HG02981 (cell line): ENCODE data around the gene GSK3B.

Experiments
- ATAC-seq: cut with Tn5 transposase; IDR thresholded peaks from one replicate; pipeline ENCODE4 v1.9.1; 2021; ENCODE audit warnings: mild to moderate bottlenecking, moderate library complexity; ENCODE audit not compliant: unreplicated experiment

The GSK3B gene

DNA sequence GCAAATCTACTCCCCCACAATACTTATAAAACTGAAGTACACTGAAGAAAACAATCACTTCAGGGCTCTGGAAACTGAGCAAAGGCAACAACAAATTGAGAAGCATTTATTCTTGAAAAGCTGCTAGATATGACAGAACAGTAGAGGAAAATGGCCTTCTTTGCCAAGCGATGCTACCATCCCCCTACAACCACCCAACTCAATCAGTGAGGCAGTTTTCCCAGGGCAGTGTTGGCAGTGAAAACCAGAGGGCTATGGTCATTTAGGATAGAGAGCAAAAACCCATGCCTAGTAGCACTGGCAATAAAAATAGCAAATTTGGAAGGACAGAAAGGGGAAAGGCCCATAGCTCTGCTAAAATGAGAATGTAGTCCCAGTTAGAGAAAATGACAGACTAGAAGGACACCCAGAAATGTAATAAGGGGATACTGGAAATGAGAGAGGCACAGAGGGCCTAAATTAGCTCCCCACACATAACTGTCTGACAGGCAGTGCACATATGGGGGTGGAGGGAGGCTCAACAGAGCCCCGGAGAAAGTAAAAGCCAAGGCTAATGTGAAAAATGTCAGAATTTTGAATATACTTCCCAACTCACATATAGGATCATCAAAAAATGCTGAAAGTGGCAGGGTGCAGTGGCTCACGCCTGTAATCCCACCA is 143.5 kb downstream of the GSK3B start:
- ATAC-seq = no peak

DNA sequence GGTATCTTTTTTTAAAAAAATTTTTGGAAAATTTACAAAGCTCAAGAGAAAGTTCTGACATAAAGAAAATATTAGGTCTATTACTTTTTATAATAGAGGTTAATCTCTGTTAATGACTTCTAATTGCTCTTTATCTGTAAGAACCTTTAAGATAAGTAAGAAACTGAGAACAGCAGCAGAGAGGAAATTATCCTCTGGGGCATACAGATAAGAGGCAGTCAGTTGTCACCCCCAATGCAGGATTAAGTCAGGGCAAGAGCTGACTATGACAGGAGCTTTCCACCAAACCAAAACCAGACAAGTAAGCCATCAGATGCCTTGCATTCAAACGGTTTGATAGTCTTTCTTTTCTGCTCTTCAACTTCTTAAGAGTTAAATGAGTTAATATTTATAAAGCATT is 149.0 kb downstream of the GSK3B start:
- no peak for ATAC-seq

DNA sequence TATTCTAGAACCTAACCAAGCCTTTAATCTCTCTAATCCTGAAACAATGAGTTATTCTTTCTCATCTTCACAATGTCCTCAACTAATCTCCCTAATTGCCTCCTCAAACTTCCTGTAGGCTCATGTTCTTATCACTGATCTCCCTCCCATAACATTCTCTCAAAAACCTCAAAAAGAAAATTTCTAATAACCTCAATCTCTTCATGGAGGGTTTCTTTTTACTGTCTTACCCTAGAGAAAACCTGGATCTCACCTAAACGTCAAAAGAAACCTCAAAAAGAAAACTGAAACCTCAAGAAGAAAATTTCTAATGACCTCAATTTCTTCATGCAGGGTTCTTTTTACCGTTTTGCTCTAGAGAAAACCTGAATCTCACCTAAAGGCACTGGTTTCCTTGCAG is 150.2 kb downstream of the GSK3B start:
- ATAC-seq = no peak

DNA sequence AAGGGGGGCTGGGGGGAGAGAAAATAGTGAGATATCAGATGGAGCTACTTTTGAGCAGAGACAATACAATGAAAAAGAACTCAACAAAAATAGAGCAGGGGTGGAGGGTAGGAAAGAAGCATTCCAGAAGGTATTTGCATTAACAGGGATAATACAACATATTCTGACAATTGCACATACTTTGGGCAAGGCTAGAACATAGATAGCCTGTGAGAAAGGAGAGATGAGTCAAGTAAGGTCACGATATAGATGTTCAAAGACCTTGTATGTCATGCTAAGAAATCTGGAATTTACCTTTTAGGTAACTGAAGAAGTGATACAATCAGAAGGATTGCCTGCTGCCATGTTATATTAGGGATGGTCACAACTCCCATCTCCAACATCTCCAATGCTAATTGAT is 155.2 kb downstream of the GSK3B start:
- ATAC-seq = no peak

DNA sequence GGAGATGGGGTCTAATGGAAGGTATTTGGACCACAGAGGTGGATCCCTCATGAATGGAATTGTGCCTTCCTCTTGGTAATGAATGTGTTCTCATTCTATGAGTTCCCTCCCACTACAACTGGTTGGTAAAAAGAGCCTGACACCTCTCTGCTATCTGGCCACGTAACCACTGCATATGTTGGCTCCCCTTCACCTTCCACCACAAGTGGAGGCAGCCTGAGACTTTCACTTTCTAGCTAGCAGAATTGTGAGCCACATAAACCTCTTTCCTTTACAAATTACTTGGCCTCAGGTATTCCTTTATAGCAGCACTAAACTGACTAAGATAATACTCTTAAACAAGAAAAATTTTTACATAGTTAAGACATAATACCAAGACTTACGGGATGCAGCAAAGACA is 157.0 kb downstream of the GSK3B start:
- peak; percentile 98 for ATAC-seq

DNA sequence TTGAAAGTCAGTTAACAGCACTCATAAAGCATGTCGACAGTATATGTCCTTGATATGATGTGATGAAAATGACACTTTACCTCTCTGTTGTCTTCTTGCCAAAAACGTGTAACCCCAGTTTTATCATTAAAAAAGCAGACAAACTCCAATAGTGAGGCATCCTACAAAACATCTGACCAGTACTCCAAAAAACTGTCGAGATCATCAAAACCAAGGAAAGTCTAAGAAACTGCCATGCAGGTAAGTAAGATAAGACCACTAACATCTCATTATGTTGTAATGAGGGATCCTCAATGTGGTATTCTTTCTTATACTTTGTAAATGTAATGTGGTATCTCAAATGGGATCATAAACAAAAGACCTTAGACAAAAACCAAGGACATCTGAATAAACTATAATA is 160.0 kb downstream of the GSK3B start:
- ATAC-seq = no peak

DNA sequence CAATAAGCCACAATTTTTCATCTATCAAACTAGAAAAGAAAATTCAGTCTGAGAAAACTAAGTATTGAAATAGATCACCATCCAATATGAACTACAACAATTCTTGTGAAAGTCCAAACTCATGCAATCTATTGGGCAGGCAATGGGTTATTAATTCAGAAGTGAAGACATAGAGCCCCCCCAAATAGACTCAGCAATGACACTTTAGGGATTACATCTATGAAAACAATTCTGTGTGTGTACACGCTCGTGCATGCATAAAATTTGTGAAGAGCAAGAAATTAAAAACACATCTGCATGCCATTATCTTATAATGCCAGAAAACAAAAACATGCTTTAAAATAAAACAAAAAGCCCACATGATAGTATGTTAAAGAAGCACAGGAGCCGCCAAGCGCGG is 161.0 kb downstream of the GSK3B start:
- no peak for ATAC-seq

DNA sequence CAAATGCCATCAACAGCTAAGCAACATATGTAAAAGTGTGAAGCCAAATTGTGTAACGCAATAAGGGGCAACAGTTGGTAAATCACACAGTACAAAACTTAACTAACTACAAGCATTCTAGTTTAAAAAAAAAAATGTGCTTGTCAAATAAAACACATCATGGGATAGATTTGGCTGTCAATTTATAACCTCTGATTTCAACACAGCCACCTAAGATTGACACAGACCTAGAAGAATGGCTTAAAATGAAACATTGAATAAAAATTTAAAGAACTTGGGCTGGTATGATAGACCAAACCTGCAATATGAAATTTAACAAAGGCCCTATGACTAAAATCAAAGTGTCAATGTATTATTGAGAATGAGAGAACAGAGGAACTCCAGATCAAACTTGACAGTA is 164.0 kb downstream of the GSK3B start:
- ATAC-seq = no peak

DNA sequence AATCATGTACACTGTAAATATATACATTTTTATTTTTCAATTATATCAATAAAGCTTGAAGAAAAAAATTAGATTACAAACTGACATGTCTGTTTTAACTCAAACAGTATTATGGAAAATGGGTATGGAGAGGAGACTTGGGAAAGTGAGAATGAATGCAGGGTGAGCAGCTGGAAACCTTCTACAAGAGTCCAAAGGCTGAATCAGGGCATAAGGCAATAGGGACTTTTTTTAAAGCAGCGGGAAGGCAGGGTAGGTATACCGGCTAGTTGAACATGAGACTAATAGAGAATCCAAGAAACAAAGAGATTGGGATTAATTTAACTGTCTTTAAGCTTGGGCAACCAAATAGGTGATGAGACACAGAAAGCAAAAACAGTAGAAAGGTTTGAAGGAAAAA is 167.1 kb downstream of the GSK3B start:
- no peak for ATAC-seq

DNA sequence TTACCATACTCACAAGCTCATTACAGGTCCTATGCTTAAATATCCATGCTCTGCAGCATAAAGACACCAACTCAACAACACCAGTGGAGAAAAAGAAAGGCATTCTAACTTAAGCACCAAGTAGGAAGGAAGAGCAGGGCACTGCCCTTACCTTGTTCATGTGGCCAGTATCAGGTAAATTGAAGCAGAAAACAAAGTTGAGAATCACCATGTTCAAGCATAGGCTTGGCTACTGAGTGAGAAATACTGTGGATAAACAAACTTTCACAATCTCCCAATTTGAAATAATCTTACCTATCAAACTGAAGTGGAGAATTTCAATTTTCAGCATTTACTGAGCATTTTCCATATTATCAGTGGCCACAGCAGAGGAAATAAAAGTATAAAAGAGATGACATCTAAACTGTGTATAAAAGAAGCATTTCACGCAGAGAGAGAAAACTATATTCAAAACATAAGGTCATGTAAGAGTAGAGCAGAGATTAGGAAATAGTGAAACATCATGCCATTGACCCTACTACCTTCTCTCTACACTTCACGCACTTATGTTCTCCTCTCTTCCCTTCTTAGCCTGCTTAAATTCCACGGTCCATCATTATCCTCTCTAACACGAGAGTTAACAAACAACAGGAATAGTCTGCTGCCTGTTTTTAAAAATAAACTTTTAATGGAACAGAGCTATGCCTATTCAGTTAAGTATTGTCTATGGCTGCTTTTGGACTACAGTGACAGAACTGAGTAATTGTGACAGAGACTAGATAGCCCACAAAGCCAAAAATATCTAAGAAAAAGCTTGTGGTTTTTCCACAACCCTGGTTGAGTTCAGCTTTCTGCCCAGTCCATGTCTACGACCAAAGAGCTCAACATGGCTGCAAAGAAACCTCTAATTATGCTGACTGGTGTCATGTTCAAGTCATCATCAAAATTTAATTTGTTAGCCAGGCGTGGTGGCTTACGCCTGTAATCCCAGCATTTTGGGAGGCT is 169.8 kb downstream of the GSK3B start:
- no peak for ATAC-seq

DNA sequence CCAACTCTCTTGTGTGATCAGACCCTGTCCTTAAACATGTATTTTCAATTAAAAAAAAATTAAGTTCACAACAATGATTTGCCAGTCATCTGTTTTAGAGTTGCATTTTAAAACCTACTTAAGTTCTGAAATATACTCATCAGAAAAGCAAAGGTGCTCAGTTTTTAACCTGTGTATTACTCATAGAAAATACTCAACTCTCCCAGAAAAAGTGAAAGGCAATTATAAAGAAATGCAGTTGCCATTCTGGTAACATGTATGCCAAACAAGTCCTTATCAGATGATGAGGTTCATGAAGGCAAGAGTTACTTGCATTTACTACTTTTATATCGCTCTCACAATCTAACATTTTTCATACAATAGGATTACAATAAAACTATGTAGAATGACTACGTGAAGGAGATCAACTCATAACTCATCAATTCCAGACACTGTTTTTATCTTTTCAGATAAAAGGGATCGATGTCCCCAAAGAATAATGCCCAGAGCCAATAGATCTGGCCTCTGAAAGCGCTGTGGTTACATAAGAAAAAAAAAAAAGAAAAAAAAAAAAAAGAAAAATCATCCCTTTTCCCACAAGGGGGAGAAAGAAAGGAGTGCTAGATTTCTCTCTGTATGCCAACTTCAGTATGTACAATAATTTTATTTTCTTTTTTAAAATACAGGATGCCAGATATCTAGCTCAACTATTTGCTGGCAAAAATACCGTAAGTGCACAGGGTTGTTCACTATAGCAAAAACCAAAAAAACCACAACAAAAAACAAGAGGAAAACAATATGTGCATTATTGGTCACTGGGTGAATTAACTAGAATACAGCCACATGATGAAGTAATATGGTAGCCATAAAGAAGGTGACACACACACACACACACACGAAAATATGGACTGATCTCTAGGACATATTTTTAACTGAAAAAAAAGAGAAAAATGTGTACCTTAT is 175.0 kb downstream of the GSK3B start:
- ATAC-seq = no peak

DNA sequence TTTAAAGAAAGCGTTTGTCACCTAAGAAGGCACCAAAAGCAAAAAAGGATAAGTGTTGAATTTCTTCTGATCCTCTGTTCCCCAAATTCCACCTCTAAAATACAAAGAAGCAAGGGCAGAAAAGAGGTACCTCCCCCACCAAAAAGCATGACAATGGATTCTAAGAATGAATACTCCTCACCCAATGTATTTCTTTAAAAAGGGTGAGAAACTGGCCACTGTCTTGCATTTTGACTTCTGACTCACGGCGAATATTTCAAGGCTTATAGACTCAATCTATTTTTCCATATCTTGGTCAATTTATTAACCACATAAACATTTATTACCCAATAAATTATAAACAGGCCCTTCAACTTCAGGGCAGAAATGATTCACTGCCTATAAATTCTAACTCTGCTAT is 181.2 kb downstream of the GSK3B start:
- no peak for ATAC-seq

DNA sequence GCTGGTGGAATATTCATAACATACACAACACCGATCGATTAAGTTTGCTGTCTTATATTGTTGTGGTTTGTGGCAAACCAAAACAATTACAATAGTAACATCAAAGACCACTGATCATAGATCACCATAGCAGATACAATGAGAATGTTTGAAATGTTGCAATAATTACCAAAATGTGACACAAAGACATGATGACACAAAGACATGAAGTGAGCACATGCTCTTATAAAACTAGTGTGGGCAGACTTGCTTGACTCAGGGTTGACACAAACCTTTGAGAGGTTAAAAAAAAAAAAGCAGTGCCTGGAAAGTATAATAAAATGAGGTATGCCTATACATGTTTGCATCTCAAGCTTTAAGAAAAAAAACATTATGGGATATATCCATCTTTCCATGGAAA is 182.0 kb downstream of the GSK3B start:
- no peak for ATAC-seq

DNA sequence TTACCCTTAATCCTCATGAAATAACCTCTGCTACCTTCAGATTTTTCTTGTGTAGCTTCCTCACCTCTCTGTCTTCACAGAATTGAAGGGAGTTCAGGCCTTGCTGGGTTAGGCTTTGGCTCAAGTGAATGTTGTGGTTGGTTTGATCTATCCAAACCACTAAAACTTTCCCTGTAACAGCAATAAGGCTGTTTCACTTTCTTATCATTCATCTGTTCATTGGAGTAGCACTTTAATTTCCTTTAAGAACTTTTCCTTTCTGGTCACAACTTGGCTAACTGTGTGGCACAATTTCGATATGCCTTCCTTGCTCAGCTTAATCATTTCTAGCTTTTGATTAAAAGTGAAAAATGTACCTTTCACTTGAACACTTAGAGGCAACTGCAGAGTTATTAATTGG is 182.5 kb downstream of the GSK3B start:
- no peak for ATAC-seq

DNA sequence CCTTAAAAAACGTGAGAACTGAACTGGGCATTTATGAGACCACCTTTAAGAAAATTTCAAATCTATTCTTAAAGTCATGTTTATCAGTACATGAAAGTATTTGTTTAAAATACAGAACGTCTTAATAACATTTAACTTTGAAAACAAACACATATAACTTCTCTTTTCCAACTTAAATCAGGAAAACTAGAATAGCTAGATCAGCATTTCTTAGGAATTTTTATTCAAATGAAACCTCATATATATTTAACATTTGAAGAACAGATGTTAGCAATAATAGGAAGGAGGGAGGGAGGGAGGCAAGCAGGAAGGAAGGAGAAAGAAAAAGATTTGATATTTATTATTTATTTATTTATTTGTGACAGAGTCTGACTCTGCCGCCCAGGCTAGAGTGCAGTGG is 192.2 kb downstream of the GSK3B start:
- ATAC-seq = no peak

DNA sequence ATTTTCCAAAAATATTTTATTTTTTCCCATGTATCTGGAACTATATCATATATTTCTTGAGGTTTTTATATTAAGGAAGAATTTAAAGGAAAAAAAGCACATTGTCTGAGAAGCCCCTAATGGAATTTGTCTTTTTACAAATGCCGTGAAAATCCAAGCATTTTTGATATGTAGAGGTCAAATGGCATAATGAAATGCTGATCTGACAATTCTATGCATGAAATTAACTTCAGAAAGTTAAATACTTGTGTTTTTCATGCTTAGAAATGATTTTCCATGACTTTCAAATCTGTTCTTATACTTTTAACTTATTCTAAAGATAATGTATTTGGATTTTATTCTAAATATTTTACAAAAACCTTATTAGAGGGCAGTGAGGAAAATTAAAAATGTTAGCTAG is 193.1 kb downstream of the GSK3B start:
- no peak for ATAC-seq

DNA sequence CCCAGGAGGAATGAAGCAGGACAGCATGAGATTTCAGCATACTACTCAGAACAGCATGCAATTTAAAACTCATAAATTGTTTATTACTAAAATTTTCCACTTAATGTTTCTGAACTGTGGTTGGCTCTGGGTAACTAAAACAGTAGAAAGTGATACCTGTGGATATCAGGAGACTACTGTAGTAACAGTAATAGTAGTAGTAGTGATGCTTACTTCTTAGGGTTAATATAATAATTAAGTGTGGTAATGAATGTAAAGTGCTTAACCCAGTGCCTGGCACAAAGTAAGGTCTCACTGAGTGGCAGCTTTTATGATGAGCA is 195.1 kb downstream of the GSK3B start:
- ATAC-seq = no peak

DNA sequence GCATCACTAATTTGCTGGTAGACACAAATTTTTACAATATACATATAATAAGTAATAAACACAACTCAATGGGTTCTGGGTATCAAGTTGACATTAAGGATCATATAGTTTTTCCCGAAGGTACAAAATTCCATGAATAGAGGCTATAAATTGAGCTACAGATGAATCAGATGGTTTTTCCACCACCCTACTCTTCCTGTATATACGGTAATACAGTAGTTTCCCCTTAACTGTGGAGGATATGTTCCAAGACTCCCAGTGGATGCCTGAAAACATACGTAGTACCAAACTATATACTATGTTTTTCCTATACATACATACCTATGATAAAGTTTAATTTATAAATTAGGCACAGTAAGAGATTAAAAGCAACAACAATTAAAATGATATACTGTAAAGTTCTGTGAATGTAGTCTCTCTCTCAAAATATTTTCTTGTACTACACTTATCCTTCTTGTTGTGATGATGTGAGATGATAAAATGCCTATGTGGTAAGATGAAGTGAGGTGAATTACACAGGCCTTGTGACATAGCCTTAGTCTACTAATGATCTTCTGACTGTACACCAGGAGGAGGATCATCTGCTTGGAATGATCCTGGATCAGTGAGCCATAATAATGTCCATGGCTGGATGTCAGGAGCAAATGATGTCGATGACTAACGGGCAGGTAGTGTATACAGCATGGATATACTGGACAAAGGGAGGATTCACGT is 195.6 kb downstream of the GSK3B start:
- no peak for ATAC-seq

DNA sequence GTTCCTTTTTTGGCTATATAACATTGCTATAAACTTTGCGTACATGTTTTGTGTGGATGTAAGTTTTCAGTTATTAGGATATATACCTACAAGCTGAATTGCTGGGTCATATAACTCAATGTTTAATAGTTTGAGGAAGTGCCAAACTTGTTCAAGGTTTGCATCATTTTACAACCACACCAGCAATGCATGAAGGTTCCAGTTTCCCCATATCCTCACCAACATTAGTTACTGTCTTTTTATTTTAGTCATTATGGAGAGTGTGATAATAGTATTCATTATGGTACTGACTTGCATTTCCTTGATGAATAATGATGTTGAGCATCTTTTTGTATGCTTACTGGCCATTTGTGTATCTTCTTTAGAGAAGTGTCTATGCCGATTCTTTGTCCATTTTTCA is 200.1 kb downstream of the GSK3B start:
- ATAC-seq = no peak

DNA sequence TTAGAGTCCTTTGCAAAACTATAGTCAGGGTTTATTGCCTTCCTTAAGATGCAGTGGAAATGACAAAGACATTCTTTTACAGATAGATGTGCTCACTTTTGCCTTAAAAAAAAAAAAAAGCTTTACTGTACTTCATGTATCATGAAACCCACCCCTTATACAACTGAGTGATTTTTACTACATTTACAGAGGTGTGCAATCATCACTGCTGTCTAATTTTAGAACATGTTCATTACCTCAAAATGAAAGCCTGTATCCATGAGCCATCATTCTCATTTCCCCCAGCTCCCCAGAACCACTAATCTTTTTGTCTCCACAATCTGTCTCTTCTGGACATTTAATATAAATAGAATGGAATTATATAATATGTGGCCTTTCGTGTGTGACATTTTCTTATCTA is 200.5 kb downstream of the GSK3B start:
- ATAC-seq = no peak
